Measurements from ENCODE around the gene SPAG9.

The SPAG9 gene

DNA sequence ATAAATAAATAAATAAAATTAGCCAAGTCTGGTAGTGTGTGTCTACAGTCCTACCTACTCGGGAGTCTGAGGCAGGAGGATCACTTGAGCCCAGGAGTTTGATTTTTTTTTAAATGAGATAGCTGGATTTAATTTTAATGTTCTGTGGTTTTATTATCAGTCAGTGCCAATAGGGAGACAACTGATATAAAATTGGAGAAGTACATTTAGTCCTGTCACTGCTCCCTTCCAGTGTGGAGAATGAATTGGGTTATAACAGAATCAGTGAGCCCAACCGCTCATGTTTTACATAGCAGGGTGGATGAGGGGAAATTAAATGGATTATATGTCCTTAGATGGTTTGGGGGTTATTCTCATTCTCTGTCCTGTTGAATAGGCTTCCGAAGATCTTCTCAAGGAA, 38.9 kb upstream of the SPAG9 start:
- Histone ChIP-seq H3K4me3 (no peak overlapping the region), H3K36me3 (ENCODE audit: insufficient read depth, low read length) (peaks cover 82% of the 10 kb centered on the region), H3K9me3 (ENCODE audit: low read depth, low read length) (no peaks in the 10 kb centered on the region), H3K9ac (ENCODE audit: insufficient read length) (no peak overlapping the region), H3K27ac (no peak overlapping the region)
- TF ChIP-seq POLR2AphosphoS5 (IDR thresholded peaks at IDR 0.05; ENCODE audit: borderline replicate concordance, low read depth, low read length) (no peak), FOXP2 (optimal IDR thresholded peaks at IDR 0.05; ENCODE audit: control extremely low read depth, extremely low read length, insufficient read depth) (no peak), EZH2 (IDR thresholded peaks at IDR 0.05) (no peak)
- DNase-seq (ENCODE audit: low read depth, low spot score), result no peak

DNA sequence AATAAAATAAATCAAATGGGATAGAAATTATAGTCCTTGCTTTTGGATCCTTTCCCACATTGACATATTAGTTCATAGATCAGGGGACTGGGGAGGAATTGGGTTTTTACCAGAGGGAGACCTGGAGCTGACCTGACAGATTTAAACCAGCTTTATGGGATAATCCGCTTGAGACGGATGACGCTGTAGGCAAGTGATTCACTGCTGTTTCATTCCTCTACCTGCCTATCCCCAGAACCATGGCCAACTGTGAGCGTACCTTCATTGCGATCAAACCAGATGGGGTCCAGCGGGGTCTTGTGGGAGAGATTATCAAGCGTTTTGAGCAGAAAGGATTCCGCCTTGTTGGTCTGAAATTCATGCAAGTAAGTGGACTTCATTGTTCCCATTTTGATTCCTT, 34.7 kb upstream of the SPAG9 start:
- H3K4me3 ChIP-seq, result peak overlapping the region; percentile 94
- DNase-seq (ENCODE audit: low read depth, low spot score), result no peak
- no peaks in the 10 kb centered on the region for H3K9me3 ChIP-seq (ENCODE audit: low read depth, low read length)
- TF ChIP-seq POLR2AphosphoS5 (IDR thresholded peaks at IDR 0.05; ENCODE audit: borderline replicate concordance, low read depth, low read length), result no peak
- no peak for TF ChIP-seq FOXP2 (optimal IDR thresholded peaks at IDR 0.05; ENCODE audit: control extremely low read depth, extremely low read length, insufficient read depth)
- no peak for TF ChIP-seq EZH2 (IDR thresholded peaks at IDR 0.05)
- peaks cover 53% of the 10 kb centered on the region for H3K36me3 ChIP-seq (ENCODE audit: insufficient read depth, low read length)
- peak overlapping the region; percentile 91 for H3K9ac ChIP-seq (ENCODE audit: insufficient read length)
- no peak overlapping the region for H3K27ac ChIP-seq

DNA sequence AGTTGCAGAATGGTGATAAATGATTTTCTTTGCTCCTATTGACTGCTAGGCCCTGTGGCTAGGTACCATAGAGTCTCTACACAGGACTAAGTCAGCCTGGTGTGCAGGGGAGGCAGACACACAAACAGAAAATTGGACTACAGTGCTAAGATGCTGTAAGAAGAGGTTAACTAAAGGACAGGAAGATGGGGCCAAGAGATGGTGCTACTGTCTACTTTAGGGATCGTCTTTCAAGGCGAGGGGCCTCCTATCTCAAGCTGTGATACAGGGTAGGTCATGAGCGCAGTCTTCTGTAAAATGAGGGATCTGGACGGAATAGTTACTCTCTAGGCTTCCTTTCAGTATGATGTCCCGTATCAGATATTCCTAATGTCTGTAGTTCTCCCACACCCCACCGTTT, 33.5 kb upstream of the SPAG9 start:
- DNase-seq (ENCODE audit: low read depth, low spot score), result no peak
- TF ChIP-seq FOXP2 (optimal IDR thresholded peaks at IDR 0.05; ENCODE audit: control extremely low read depth, extremely low read length, insufficient read depth) (no peak), POLR2AphosphoS5 (IDR thresholded peaks at IDR 0.05; ENCODE audit: borderline replicate concordance, low read depth, low read length) (no peak)
- H3K27ac ChIP-seq, result peak overlapping the region; percentile 20; the same call in 1 of the 2 replicates
- no peaks in the 10 kb centered on the region for H3K9me3 ChIP-seq (ENCODE audit: low read depth, low read length)
- H3K4me3 ChIP-seq, result peak overlapping the region; percentile 94
- peaks cover 43% of the 10 kb centered on the region for H3K36me3 ChIP-seq (ENCODE audit: insufficient read depth, low read length)
- H3K9ac ChIP-seq (ENCODE audit: insufficient read length), result peak overlapping the region; percentile 91

DNA sequence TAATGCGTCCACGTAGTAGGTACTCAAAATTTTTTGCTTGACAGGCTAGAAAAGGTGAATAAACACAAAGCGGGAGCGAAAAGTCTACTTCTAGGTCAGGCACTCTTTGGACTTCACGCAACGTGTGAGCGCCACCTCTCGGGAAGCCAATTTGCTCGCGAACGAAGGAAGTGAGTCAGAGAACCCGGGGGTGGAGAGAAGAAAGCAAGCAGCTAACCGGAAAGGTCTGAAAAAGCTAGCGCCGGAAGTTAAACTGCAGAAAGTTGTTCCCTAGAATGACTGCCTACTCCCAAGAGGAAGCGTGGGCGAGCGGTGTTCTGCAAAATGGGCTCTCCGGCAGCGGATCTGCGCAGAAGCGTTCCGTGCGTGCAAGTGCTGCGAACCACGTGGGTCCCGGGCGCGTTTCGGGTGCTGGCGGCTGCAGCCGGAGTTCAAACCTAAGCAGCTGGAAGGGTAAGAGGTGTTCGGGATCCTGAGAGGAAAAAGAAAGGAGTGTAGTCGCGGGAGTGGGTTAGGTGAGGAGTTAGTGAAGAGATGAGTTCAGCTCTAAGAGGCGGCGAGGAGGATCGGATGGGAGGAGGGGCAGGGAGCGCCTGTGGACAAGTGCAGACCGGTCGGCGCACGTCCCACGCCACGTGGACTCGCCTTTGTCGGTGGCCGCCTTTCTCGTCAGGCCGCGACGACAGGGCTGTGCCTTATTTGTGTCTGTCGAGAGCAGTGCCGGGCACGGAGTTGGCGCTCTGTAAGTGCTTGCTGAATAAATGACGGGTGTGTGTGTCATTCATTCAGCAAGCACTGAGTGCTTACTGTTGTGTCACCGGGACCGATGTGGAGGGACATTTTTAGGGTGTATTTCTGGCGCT, 32.8 kb upstream of the SPAG9 start, which contains the start of gene NME1:
Gene NME1, plus strand, starts transcription at position 350 of the 863 bp plus-strand sequence. CDS start 2,096 bp downstream, outside the sequence.
- peak; percentile 99 for DNase-seq (ENCODE audit: low read depth, low spot score)
- H3K9me3 ChIP-seq (ENCODE audit: low read depth, low read length), result no peaks in the 10 kb centered on the region
- peak within 1 kb of the TSS; percentile 94 for H3K4me3 ChIP-seq
- H3K36me3 ChIP-seq (ENCODE audit: insufficient read depth, low read length), result peaks cover 36% of the 10 kb centered on the region
- H3K27ac ChIP-seq, result peak within 1 kb of the TSS; percentile 83
- TF ChIP-seq EZH2 (IDR thresholded peaks at IDR 0.05) (no peak), FOXP2 (optimal IDR thresholded peaks at IDR 0.05; ENCODE audit: control extremely low read depth, extremely low read length, insufficient read depth) (peak; percentile 83), POLR2AphosphoS5 (IDR thresholded peaks at IDR 0.05; ENCODE audit: borderline replicate concordance, low read depth, low read length) (peak; percentile 95)
- peak within 1 kb of the TSS; percentile 91 for H3K9ac ChIP-seq (ENCODE audit: insufficient read length)

DNA sequence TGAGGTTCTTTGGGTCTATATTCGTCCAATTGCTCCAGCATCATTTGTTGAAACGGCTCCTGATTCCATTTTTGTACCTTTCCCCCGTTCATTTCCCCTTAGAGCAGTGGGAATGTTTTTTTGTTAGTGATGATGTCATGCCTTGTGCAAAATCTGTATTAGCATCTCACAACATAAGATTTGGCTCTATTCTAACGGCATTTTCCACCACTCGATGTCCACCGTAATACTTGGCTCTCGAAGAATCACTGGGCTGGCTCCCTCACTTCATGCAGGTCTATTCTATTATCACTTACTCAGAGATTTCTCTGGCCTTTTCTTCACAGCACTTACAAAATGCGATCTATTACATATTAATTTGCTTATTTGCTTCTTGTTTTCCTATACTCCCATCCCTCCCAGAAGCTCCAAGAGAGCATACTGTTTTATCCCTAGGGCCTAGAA, 32.1 kb upstream of the SPAG9 start:
- Histone ChIP-seq H3K4me3 (peak overlapping the region; percentile 94), H3K9me3 (ENCODE audit: low read depth, low read length) (no peaks in the 10 kb centered on the region), H3K27ac (peak overlapping the region; percentile 83), H3K36me3 (ENCODE audit: insufficient read depth, low read length) (peaks cover 29% of the 10 kb centered on the region), H3K9ac (ENCODE audit: insufficient read length) (peak overlapping the region; percentile 71)
- no peak for DNase-seq (ENCODE audit: low read depth, low spot score)
- TF ChIP-seq POLR2AphosphoS5 (IDR thresholded peaks at IDR 0.05; ENCODE audit: borderline replicate concordance, low read depth, low read length), result no peak
- no peak for TF ChIP-seq FOXP2 (optimal IDR thresholded peaks at IDR 0.05; ENCODE audit: control extremely low read depth, extremely low read length, insufficient read depth)
- TF ChIP-seq EZH2 (IDR thresholded peaks at IDR 0.05), result no peak

DNA sequence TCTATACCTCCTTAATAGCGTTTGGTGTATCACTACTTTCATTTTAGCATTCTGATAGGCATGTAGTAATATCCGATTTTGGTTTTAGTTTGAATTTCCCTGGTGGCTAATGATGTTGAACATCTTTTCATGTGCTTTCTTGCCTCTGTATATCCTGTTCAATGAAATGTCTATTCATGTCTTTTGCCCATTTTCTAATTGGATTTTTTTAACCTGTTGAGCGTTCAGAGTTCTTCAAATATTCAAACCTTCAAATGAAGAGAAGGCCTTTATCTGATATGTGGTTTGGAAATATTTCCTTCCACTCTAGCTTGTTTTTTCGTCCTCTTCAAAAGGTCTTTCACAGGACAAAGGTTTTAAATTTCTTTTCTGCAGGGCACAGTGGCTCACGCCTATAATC, 30.3 kb upstream of the SPAG9 start:
- no peak overlapping the region for H3K27ac ChIP-seq
- no peak overlapping the region for H3K4me3 ChIP-seq
- TF ChIP-seq EZH2 (IDR thresholded peaks at IDR 0.05) (no peak), POLR2AphosphoS5 (IDR thresholded peaks at IDR 0.05; ENCODE audit: borderline replicate concordance, low read depth, low read length) (no peak), FOXP2 (optimal IDR thresholded peaks at IDR 0.05; ENCODE audit: control extremely low read depth, extremely low read length, insufficient read depth) (no peak)
- no peak overlapping the region for H3K9ac ChIP-seq (ENCODE audit: insufficient read length)
- DNase-seq (ENCODE audit: low read depth, low spot score), result no peak
- H3K9me3 ChIP-seq (ENCODE audit: low read depth, low read length), result no peaks in the 10 kb centered on the region
- H3K36me3 ChIP-seq (ENCODE audit: insufficient read depth, low read length), result peaks cover 11% of the 10 kb centered on the region

DNA sequence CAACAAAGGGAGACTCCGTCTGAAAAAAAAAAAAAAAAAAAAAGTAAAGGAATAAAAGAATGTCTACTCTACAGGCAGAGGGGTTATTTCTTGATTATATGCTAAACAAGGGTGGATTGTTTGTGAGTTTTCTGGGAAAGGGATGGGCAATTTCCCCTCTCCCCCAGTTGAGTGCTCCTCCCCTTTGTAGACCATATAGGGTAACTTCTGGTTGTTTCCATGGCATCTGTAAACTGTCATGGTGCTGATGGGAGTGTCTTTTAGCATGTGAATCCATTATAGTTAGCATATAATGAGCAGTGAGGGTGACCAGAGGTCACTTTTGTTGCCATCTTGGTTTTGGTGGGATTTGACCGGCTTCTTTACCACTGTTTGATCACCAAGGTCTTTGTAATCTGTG, 28.5 kb upstream of the SPAG9 start:
- Histone ChIP-seq H3K36me3 (ENCODE audit: insufficient read depth, low read length) (no peaks in the 10 kb centered on the region), H3K9me3 (ENCODE audit: low read depth, low read length) (no peaks in the 10 kb centered on the region), H3K9ac (ENCODE audit: insufficient read length) (no peak overlapping the region), H3K27ac (no peak overlapping the region), H3K4me3 (no peak overlapping the region)
- no peak for TF ChIP-seq POLR2AphosphoS5 (IDR thresholded peaks at IDR 0.05; ENCODE audit: borderline replicate concordance, low read depth, low read length)
- no peak for TF ChIP-seq EZH2 (IDR thresholded peaks at IDR 0.05)
- no peak for TF ChIP-seq FOXP2 (optimal IDR thresholded peaks at IDR 0.05; ENCODE audit: control extremely low read depth, extremely low read length, insufficient read depth)
- DNase-seq (ENCODE audit: low read depth, low spot score), result no peak

DNA sequence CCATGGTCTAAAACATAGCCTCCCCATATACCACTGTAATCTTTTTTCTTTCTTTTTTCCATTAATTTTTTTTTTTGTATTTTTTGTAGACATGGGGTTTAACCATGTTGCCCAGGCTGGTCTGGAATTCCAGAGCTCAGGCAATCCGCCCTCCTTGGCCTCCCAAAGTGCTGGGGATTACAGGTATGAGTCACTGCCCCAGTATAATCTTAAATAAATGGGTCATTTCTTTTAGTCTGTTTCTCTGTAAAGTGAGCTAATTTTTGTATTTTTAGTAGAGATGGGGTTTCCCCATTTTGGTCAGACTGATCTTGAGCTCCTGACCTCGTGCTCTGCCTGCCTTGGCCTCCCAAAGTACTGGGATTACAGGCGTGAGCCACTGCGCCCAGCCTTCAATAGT, 27.0 kb upstream of the SPAG9 start:
- H3K27ac ChIP-seq, result no peak overlapping the region
- H3K9ac ChIP-seq (ENCODE audit: insufficient read length), result no peak overlapping the region
- H3K4me3 ChIP-seq, result no peak overlapping the region
- H3K36me3 ChIP-seq (ENCODE audit: insufficient read depth, low read length), result no peaks in the 10 kb centered on the region
- DNase-seq (ENCODE audit: low read depth, low spot score), result no peak
- TF ChIP-seq EZH2 (IDR thresholded peaks at IDR 0.05), result no peak
- no peak for TF ChIP-seq POLR2AphosphoS5 (IDR thresholded peaks at IDR 0.05; ENCODE audit: borderline replicate concordance, low read depth, low read length)
- no peak for TF ChIP-seq FOXP2 (optimal IDR thresholded peaks at IDR 0.05; ENCODE audit: control extremely low read depth, extremely low read length, insufficient read depth)
- no peaks in the 10 kb centered on the region for H3K9me3 ChIP-seq (ENCODE audit: low read depth, low read length)
